ENCODE data around the gene VWF.

The VWF gene

GRCh38 chr12:5902736-5903135 is 221.7 kb downstream of the VWF start:
- Mint-ChIP-seq H3K4me1 (ENCODE audit: low read depth) (no peaks in the 10 kb centered on the region), H3K36me3 (no peaks in the 10 kb centered on the region), H3K27ac (no peak overlapping the region), H3K27me3 (peaks cover 16% of the 10 kb centered on the region), H3K9me3 (ENCODE audit: low read depth) (no peaks in the 10 kb centered on the region), H3K4me3 (no peak overlapping the region)

DNA sequence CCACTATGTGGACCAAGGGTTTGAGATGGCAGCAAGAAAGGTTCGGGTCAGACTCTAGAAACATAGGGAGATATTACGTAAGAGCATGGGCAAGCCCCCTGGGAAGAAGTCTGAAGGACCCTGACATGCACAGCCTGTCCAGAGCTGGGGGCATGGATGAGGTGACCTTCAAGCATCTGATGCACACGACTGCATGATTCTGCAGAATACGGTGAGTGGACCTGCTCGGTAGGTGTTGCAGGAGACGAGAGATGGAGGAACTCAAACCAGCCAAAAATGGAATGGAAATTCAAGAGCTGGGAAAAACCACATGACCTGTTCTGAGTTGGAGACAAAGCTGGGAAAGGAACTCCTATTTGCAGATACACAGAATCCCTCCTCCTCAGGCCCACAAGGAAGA is 223.1 kb downstream of the VWF start:
- Mint-ChIP-seq H3K27ac (no peak overlapping the region), H3K9me3 (ENCODE audit: low read depth) (no peaks in the 10 kb centered on the region), H3K36me3 (no peaks in the 10 kb centered on the region), H3K27me3 (peaks cover 23% of the 10 kb centered on the region), H3K4me1 (ENCODE audit: low read depth) (no peaks in the 10 kb centered on the region), H3K4me3 (no peak overlapping the region)

GRCh38 chr12:5900533-5901205 is 223.8 kb downstream of the VWF start:
- no peak overlapping the region for H3K4me3 Mint-ChIP-seq
- H3K27me3 Mint-ChIP-seq = peaks cover 27% of the 10 kb centered on the region
- no peaks in the 10 kb centered on the region for H3K4me1 Mint-ChIP-seq (ENCODE audit: low read depth)
- H3K27ac Mint-ChIP-seq = no peak overlapping the region
- no peaks in the 10 kb centered on the region for H3K9me3 Mint-ChIP-seq (ENCODE audit: low read depth)
- no peaks in the 10 kb centered on the region for H3K36me3 Mint-ChIP-seq

- H3K4me3 Mint-ChIP-seq = no peak overlapping the region
- H3K27ac Mint-ChIP-seq = no peak overlapping the region
- no peaks in the 10 kb centered on the region for H3K9me3 Mint-ChIP-seq (ENCODE audit: low read depth)
- H3K36me3 Mint-ChIP-seq = no peaks in the 10 kb centered on the region
- H3K4me1 Mint-ChIP-seq (ENCODE audit: low read depth) = no peaks in the 10 kb centered on the region
- peaks cover 31% of the 10 kb centered on the region for H3K27me3 Mint-ChIP-seq
These were observed 224.4 kb downstream of the VWF start for GRCh38 chr12:5900076-5900475.

GRCh38 chr12:5899675-5900074 is 224.8 kb downstream of the VWF start:
- no peaks in the 10 kb centered on the region for H3K36me3 Mint-ChIP-seq
- H3K4me1 Mint-ChIP-seq (ENCODE audit: low read depth) = no peaks in the 10 kb centered on the region

GRCh38 chr12:5898874-5899273 is 225.6 kb downstream of the VWF start:
- Mint-ChIP-seq H3K9me3 (ENCODE audit: low read depth) (no peaks in the 10 kb centered on the region), H3K4me3 (no peak overlapping the region), H3K36me3 (no peaks in the 10 kb centered on the region), H3K27me3 (peaks cover 34% of the 10 kb centered on the region), H3K27ac (no peak overlapping the region), H3K4me1 (ENCODE audit: low read depth) (no peaks in the 10 kb centered on the region)

More at GRCh38 chr12:5899675-5900074, 224.8 kb downstream of the VWF start:
- peaks cover 35% of the 10 kb centered on the region for H3K27me3 Mint-ChIP-seq
- no peak overlapping the region for H3K4me3 Mint-ChIP-seq
- no peak overlapping the region for H3K27ac Mint-ChIP-seq
- no peaks in the 10 kb centered on the region for H3K9me3 Mint-ChIP-seq (ENCODE audit: low read depth)

Measured in activated naive CD8-positive, alpha-beta T cell (primary cell).